HFFc6 (cell line): ENCODE measurements around the gene C14orf132. TPM values are rescaled to one million over a fixed set of nuclear protein-coding genes. Genes with fewer than 3 reads are reported as not detected.
"Not testable (repeated sequence)": the region's sequence is repeated elsewhere in the genome, so short reads cannot be mapped to it uniquely, and the experiment has no call there.

Experiments used
- DNase-seq: peaks from one replicate; pipeline ENCODE4 v3.0.0-alpha.2; 2018
- H3K27ac Mint-ChIP-seq: 2 replicates; pipeline ENCODE4 v1.8.0; 2020; ENCODE audit warnings: mild to moderate bottlenecking, mixed read lengths
- H3K27me3 Mint-ChIP-seq: 2 replicates; pipeline ENCODE4 v1.8.0; 2021; ENCODE audit warnings: mild to moderate bottlenecking, moderate library complexity, mixed read lengths; ENCODE audit not compliant: insufficient read depth
- H3K36me3 Mint-ChIP-seq: 2 replicates; pipeline ENCODE4 v1.8.0; 2021; ENCODE audit warnings: low read depth, mixed read lengths
- H3K4me1 Mint-ChIP-seq: 2 replicates; pipeline ENCODE4 v1.8.0; 2020; ENCODE audit warnings: low read depth, mixed read lengths
- H3K4me3 Mint-ChIP-seq: 2 replicates; pipeline ENCODE4 v1.8.0; 2020; ENCODE audit warnings: mild to moderate bottlenecking, moderate library complexity, mixed read lengths
- H3K9me3 Mint-ChIP-seq: 2 replicates; pipeline ENCODE4 v1.8.0; 2020; ENCODE audit warnings: mild to moderate bottlenecking, mixed read lengths
- CTCF ChIP-seq: fragments of 200-600 bp; sonication (generic); IDR thresholded peaks from 2 replicates; pipeline ENCODE4 v1.5.0; 2021; ENCODE audit warnings: antibody characterized with exemption, mild to moderate bottlenecking
- total RNA-seq, 6 experiments: library from RNA; stranded (reverse); fragmentation: NEBNext Ultra II Directional; extraction: Animal tissue kit (Norgen Biotek cat#: 25700); gene quantifications; 2 replicates in 1 of 6; 3 replicates in 5 of 6; pipeline ENCODE4 v1.2.3, GENCODE V29; 2021

The C14orf132 gene
- total RNA-seq, 6 experiments from 2014 or later = 21.5 to 33.1 (median 27.1) TPM

DNA sequence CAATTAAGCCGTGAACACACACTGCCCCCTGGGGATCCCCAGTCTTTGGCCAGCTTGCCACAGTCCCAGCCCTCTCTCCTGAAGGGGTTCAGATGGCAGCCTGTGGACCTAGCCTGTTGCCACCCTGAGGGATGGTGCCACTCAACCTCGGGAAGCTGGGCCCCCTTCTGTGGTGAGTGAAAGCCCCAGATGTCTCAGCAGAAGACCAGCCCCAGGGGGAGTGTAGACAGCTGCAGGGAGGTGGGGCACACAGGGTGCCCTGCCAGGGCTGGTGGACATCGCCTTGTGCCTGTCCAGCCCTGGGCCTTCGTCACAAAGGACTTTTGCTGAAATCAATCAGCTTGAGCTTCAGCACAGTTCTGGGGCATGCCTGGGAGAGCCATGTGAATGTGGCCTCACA, 32.4 kb downstream of the C14orf132 start:
- peaks cover 16% of the 10 kb centered on the region for H3K36me3 Mint-ChIP-seq
- no peak for DNase-seq
- H3K27ac Mint-ChIP-seq = no peak overlapping the region
- H3K4me3 Mint-ChIP-seq = no peak overlapping the region
- no peaks in the 10 kb centered on the region for H3K9me3 Mint-ChIP-seq
- no peak for TF ChIP-seq CTCF
- H3K4me1 Mint-ChIP-seq = peaks cover 9% of the 10 kb centered on the region
- peaks cover 2% of the 10 kb centered on the region; the same call in 1 of the 2 replicates for H3K27me3 Mint-ChIP-seq

- Mint-ChIP-seq H3K9me3 (no peaks in the 10 kb centered on the region), H3K27me3 (peaks cover 2% of the 10 kb centered on the region; the same call in 1 of the 2 replicates), H3K36me3 (peaks cover 16% of the 10 kb centered on the region), H3K4me1 (peaks cover 9% of the 10 kb centered on the region), H3K27ac (no peak overlapping the region), H3K4me3 (no peak overlapping the region)
- DNase-seq = no peak
- TF ChIP-seq CTCF = no peak
Measured at GRCh38 chr14:96072076-96072475, 32.9 kb downstream of the C14orf132 start.

DNA sequence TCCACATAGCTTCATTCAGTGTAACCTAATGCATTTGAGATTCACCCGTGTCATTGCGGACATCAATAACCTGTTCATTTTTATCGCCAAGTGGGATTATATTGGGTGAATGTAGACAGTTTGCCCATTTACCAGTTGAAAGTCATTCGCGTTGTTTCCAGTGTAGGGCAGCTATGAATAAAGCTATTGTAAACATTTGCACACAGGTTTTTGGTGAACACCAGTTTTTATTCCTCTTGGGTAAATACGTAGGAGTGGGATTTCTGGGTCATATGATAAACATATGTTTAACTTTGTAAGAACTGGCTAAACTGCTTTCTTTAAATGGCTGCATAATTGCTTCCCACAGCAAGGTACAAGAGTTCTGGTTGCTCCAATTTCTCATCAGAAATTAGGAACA, 33.6 kb downstream of the C14orf132 start:
- Mint-ChIP-seq H3K4me3 (no peak overlapping the region), H3K27me3 (peaks cover 2% of the 10 kb centered on the region; the same call in 1 of the 2 replicates), H3K9me3 (no peaks in the 10 kb centered on the region), H3K4me1 (peaks cover 9% of the 10 kb centered on the region), H3K36me3 (peaks cover 16% of the 10 kb centered on the region), H3K27ac (no peak overlapping the region)
- DNase-seq = no peak
- TF ChIP-seq CTCF = no peak

- not testable (repeated sequence) for H3K4me1 Mint-ChIP-seq, H3K27ac Mint-ChIP-seq, H3K9me3 Mint-ChIP-seq, H3K27me3 Mint-ChIP-seq, DNase-seq, H3K4me3 Mint-ChIP-seq
- peaks cover 16% of the 10 kb centered on the region for H3K36me3 Mint-ChIP-seq
Measured at GRCh38 chr14:96073260-96074039, 34.3 kb downstream of the C14orf132 start.

- TF ChIP-seq CTCF = no peak
- H3K9me3 Mint-ChIP-seq = no peaks in the 10 kb centered on the region
- H3K27ac Mint-ChIP-seq = no peak overlapping the region; the same call in 1 of the 2 replicates
- H3K36me3 Mint-ChIP-seq = peaks cover 9% of the 10 kb centered on the region; the same call in 1 of the 2 replicates
- H3K4me1 Mint-ChIP-seq = peaks cover 28% of the 10 kb centered on the region
- no peak overlapping the region for H3K4me3 Mint-ChIP-seq
- peaks cover 2% of the 10 kb centered on the region; the same call in 1 of the 2 replicates for H3K27me3 Mint-ChIP-seq
- DNase-seq = no peak
Measured at GRCh38 chr14:96077983-96078624, 38.9 kb downstream of the C14orf132 start.

- peaks cover 2% of the 10 kb centered on the region; the same call in 1 of the 2 replicates for H3K27me3 Mint-ChIP-seq
- peaks cover 4% of the 10 kb centered on the region; the same call in 1 of the 2 replicates for H3K36me3 Mint-ChIP-seq
- H3K9me3 Mint-ChIP-seq = no peaks in the 10 kb centered on the region
- no peak for DNase-seq
- TF ChIP-seq CTCF = no peak
- peaks cover 33% of the 10 kb centered on the region for H3K4me1 Mint-ChIP-seq
- no peak overlapping the region for H3K27ac Mint-ChIP-seq
- no peak overlapping the region for H3K4me3 Mint-ChIP-seq
Measured at GRCh38 chr14:96078625-96079016, 39.5 kb downstream of the C14orf132 start.
